Astrocyte of the cerebellum (primary cell): ENCODE data around the gene RNMT.
"Not testable (repeated sequence)": the region's sequence is repeated elsewhere in the genome, so short reads cannot be mapped to it uniquely, and the experiment has no call there.

Experiments
- DNase-seq: peaks from one replicate; pipeline ENCODE4 v3.0.0-alpha.2; 2011; ENCODE audit warnings: low read depth
- H3K4me3 ChIP-seq: 2 replicates; pipeline ENCODE4 v1.5.1; 2011; ENCODE audit warnings: mild to moderate bottlenecking, low read depth, low read length, moderate library complexity
- CTCF ChIP-seq: IDR thresholded peaks from 2 replicates; pipeline ENCODE4 v1.5.1; 2012; ENCODE audit warnings: low read length, low read depth, moderate library complexity, mild to moderate bottlenecking; ENCODE audit errors: missing control alignments
- in situ Hi-C: cut with HindIII; loops from 2 replicates; pipeline ENCODE4 v1.10.0; 2017; ENCODE audit warnings: low sequenced_read_pairs

The RNMT gene

GRCh38 chr18:13726232-13726971 is at the start of gene RNMT, which contains the start of gene FAM210A:
TSS of gene RNMT (plus strand) at chr18:13726673. CDS start at chr18:13731518, 4,845 bp downstream.
TSS of gene FAM210A (minus strand) at chr18:13726558. CDS start at chr18:13682077, 44,481 bp downstream.
- in situ Hi-C loops, result no loop called here
- H3K4me3 ChIP-seq, result peak within 1 kb of the TSS; percentile 84
- DNase-seq, result peak; percentile 91
- no peak for TF ChIP-seq CTCF

GRCh38 chr18:13677350-13677749 is 49.1 kb upstream of the RNMT start:
- H3K4me3 ChIP-seq, DNase-seq, in situ Hi-C loops: not testable (repeated sequence)

GRCh38 chr18:13680612-13681011 is 45.9 kb upstream of the RNMT start:
- no peak overlapping the region for H3K4me3 ChIP-seq
- in situ Hi-C loops, result no loop called here
- no peak for DNase-seq
- peak; percentile 39 for TF ChIP-seq CTCF

- no peak overlapping the region for H3K4me3 ChIP-seq
- no peak for TF ChIP-seq CTCF
- DNase-seq, result no peak
- in situ Hi-C loops, result no loop called here
Observed at GRCh38 chr18:13681701-13682100, 44.8 kb upstream of the RNMT start.

GRCh38 chr18:13684546-13684945 is 41.9 kb upstream of the RNMT start:
- TF ChIP-seq CTCF, result no peak
- peak; percentile 6 for DNase-seq
- no peak overlapping the region for H3K4me3 ChIP-seq
- in situ Hi-C loops, result no loop called here

GRCh38 chr18:13688191-13689136 is 38.0 kb upstream of the RNMT start:
- no peak for DNase-seq
- no peak for TF ChIP-seq CTCF
- in situ Hi-C loops, result no loop called here
- H3K4me3 ChIP-seq, result no peak overlapping the region

- in situ Hi-C loops, DNase-seq, H3K4me3 ChIP-seq: not testable (repeated sequence)
Observed at GRCh38 chr18:13690060-13690459, 36.4 kb upstream of the RNMT start.

GRCh38 chr18:13695337-13695736 is 31.1 kb upstream of the RNMT start:
- in situ Hi-C loops, DNase-seq, H3K4me3 ChIP-seq: not testable (repeated sequence)
